HG02981 (cell line): Measurements from ENCODE around the gene SYTL3.
"Not testable (repeated sequence)": the region's sequence is repeated elsewhere in the genome, so short reads cannot be mapped to it uniquely, and the experiment has no call there.

ENCODE experiments used
- ATAC-seq: cut with Tn5 transposase; IDR thresholded peaks from one replicate; pipeline ENCODE4 v1.9.1; 2021; ENCODE audit warnings: mild to moderate bottlenecking, moderate library complexity; ENCODE audit not compliant: unreplicated experiment

The SYTL3 gene

DNA sequence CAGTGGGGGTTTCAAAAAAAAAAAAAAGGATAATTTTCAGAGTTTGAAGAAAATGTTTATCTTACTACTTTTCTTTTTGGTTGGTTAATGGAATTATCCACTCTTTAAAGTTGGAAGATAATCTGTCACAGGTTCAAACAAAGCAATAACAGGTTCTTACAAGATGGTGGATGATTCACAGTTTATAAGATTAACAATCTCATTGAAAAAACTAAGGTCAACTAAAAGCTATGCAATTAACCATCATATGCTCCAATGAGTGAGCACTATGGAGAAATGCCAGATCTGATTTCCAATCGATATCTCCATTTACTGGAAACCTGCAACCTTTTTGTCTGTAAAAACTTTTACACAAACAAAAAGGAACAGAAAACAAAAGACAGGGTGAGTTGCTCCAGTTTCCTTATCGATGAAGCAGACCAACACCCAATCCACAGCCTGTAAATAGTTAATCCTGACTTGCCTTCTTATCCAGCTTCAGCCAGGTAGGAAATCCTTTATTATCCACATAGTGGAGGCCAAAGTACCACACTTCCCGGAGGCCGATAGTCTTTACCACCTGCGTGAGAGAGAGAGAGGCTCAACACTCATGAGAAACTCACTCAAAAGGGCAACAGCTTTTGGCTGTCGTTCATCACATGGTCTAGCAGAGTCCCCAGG, 136.9 kb downstream of the SYTL3 start:
- ATAC-seq = no peak

DNA sequence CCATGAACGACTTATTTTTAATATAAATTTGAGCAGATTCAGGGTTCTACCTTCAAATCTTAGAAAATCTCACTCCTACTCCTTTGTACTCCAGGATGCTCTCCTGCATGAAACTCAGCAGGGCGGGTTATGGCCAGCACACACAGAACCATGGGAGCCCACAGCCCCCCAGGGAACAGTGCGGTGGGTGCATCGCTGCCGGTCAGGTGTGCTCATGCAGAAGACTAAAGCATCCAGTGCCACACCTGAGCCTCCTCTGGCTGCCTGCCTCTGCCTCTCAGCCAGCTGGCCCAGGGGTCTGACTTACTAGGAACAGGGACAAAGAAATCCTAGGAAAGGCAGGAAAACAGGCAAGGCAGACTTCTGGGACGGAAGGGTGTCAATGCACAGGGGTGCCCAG, 137.5 kb downstream of the SYTL3 start:
- no peak for ATAC-seq

DNA sequence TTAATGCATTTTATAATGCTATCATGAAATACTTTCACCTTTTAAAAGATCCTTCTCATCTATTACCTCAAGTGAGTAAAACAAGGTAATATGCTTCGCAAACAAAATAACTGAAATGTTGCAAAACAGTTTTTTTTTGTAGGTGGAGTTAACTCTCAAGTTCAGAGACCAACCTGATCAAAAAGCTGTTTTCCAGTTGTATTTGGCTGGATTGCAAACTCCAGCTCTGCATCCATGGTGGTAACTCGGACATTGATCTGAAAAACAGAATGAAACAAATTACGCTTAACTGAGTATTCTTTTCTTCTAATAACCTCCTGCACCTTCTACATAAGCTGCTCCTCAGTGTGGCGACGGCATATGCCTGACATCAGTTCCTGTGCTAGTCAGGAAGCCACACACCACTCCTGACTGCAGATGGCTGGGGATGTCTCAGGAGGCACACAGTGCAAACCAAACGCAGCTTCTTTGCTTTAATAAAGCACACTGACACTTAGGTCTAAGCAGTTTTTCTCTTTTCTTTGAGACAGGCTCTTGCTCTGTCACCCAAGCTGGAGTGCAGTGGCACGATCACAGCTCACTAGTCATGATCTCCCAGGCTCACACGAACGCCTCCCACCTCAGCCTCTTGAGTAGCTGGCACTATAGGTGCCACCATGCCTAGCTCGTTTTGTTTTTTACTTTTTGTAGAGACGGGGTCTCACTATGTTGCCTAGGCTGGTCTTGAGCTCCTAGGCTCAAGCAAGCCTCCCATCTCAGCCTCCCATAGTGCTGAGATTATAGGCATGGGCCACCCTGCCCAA, 139.5 kb downstream of the SYTL3 start:
- ATAC-seq = no peak

DNA sequence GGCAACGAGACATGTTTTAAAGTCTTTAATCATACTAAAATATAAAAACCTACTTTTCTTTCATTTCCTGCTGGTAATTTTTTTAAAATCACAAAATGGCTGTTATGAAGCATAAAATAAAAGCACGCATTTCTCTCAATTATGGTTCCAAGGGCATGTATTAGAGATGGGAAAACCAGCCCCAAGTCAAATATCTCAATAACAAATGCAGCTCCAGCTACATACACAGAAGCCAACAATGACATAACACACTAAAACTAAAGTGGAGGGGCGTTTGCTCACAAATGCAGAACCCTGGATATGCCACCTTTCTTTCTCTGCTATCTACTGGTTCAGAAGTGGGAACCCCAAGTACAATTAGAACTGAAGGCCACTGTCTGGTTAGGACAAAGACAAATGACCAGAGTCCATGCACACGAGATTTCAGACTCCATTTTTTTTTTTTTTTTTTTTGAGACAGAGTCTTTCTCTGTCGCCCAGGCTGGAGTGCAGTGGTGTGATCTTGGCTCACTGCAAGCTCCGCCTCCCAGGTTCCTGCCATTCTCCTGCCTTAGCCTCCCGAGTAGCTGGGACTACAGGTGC, 141.5 kb downstream of the SYTL3 start:
- no peak for ATAC-seq

DNA sequence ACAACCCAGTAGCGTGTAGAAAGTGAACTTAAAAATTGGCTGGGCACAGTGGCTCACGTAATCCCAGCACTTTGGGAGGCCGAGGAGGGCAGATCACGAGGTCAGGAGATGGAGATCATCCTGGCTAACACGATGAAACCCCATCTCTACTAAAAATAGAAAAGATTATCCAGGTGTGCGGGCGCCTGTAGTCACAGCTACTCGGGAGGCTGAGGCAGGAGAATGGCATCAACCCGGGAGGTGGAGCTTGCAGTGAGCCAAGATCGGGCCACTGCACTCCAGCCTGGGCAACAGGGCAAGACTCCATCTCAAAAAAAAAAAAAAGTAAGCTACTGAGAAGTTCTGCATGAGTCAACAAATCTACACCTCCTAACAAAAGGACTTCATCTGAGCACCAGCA, 142.7 kb downstream of the SYTL3 start:
- not testable (repeated sequence) for ATAC-seq

DNA sequence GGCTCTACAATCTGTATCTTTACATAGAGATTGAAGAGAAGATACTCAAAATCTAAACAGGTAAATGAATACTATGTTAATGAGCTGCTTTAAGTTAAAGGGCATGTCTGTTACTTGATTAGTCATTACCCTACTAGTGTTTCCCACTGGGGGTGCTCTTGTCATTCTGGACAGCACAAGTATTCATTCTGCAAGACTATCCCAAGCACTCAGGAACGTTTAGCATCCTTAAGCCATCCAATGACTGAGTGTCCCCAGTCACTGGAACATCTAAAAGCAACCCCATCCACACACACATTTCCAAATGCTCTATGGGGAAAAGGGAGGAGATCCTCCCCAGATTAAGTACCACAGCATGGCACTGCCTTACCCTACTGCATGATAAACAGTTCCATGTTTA, 143.6 kb downstream of the SYTL3 start:
- peak; percentile 68 for ATAC-seq

DNA sequence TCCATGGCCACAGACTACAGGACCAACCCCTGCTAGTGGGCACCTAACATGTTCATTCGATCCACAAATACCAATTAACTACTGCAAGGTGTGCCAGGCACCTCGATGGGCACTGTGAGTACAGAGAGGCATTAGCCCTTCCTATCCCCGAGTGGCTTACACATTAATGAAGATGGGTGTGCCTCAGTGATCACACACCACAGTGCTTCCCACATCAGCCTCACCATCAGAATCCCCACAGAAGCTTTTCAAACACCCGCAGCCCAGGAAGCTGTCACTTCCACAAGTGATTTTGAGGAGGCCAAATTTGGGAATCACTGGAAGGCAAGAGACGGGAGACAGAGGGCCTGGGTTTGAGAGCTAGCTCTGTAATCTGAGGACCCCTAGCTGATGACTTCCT, 145.7 kb downstream of the SYTL3 start:
- ATAC-seq = no peak

DNA sequence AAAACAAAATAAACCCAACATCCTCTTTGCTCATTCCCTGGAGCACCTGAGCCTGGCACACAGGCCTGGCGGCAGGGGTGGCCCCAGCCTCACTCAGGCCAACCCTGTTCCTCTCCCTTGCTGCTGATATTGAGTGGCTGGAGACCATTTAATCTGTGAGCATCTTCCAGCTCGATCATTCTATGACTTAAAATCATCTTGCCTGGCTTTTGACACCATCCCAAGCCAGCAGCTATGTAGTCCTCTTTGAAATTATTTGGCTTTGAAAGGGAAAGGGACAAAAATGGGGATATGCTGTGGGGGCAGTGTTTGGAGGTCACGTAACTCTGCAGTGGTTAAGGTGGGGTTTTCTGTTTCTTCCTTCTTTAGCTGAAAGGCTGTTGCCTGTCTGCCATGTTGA, 146.5 kb downstream of the SYTL3 start:
- no peak for ATAC-seq

DNA sequence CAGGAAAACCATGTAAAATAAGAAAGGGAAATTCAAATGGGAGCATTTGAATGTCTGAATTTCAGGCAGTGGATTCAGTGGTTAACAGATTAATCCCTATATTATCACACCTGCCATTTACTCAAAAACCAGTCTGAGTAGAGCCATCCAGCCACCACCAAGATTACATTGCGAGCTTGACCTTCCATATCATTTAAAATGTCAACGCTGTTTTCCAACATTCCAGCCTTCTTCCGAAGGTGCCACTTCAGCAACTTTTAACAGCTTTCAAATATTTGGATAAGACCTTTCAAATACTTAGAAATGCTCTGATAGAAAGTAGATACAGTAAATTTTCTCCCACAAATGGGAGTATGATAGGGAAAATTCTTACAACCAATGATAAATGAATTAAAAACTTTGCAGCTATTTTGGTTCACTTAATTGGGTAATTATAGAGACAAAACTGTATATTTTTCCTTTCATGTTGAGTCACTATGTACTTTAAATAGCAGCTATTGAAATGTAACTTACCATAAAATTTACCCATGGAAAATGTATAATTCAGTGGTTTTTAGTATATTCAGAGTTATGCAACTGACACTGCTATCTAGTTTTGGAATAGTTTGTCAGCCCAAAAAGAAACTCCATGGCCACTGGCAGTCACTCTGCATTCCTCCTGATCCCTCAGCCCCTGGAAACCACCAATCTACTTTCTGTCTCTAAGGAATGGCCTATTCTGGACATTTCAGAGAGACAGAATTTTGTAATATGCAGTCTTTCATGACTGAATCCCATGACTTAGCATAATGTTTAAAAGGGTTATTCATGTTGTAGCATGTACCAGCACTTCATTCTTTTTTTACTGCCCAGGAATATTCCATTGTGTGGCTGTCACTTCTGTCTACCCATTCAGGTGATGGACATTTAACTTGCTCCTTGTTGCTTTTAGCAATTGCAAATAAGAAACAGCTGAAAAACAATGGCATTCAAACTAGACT, 147.8 kb downstream of the SYTL3 start:
- no peak for ATAC-seq

DNA sequence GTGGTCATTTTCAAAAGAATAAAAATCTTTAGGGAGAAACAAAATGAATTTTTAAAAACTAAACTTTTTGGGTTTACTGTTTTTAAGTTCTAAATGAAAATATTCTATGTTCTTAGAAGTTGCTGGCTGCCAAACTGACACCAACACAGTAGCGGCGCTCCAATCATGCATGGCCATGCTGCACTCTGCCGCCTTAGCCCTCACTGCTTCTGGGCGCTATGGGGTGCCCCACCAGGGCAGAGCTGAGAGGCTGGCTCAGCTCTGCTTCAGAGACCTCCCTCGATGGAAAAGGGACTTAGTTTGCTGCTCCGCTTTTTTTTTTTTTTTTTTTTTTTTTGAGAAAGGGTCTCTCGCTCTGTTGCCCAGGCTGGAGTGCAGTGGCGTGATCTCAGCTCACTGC, 148.5 kb downstream of the SYTL3 start:
- ATAC-seq = no peak

DNA sequence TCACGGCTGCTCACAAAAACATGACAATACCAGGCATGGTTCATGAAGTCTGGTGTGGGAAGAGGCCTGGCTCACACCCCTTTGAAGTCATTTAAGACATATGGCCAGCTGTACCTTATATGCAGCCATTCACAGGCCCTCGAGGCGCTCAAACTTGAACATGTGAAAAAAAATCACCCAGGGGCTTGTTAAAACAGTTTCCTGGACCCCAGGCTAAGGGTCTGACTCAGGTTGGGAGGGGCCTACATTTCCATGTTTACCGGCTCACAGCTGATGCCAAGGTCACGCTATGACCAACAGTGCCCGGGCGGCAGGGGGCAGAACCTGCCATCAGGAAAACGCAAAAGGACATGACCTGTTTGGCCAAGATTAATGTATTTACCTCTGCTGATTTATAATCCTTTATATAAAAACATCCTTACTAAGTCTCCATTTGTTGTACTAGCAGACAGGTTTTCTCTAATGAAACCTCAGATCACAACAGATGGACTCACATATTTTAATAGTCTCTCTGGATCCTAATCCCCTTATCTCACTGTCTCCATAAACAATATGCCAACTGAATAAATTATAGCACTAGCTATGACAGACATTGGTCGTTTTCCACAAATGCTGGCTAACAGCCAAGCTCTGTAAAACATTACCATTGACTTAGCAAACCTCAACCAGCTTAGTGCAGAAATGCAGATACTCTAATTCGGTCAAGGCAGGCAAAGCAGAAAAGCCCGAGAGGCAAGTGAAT, 149.4 kb downstream of the SYTL3 start:
- no peak for ATAC-seq

DNA sequence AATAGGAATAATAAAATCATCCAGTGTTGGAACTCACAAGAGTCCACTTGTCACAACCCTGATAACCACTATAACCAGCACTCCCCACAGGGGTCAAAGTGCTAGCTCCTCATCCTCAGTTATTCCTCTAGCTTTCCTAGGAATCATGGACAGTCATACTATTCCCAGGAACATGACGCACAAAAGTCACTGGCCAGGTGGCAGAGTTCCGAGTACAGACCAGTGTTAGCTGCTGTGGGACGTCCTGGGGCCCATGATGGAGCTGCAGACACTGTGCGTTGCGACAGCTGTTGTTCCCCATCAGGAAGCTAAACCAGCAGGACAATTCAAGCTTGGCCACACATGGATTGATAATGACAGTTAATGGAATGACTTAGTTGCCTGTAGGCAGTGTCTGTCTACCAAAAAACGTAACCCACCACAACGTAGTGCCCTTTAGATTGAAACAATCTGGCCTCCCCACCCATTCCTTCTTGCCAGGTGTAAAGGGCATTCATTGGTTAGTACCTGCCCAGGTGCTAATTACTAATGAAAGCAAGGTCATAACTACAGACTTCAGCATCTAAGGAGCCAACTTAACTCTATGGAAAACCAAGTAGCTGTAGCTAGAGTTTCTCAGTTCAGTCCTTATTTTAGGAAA, 151.9 kb downstream of the SYTL3 start:
- ATAC-seq = no peak

DNA sequence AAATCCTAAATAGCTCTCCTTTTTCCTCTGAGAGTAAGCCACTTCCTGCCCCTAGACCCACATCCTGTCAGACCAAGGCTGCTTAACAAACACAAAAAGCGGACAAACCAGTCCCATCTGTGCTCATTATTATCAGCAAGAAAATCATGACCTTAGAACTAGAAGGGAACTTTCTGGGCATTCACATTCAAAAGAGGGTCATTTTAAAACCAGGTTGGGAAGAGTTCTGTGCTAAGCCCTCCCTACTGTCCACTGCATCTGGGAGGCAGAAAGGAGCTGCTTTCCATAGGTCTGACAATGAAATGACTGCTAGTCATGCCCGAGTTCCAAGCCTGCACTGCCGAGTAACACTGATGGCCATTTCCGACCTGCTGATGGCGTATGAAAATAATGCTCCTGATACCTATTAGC, 153.9 kb downstream of the SYTL3 start:
- peak; percentile 73 for ATAC-seq

DNA sequence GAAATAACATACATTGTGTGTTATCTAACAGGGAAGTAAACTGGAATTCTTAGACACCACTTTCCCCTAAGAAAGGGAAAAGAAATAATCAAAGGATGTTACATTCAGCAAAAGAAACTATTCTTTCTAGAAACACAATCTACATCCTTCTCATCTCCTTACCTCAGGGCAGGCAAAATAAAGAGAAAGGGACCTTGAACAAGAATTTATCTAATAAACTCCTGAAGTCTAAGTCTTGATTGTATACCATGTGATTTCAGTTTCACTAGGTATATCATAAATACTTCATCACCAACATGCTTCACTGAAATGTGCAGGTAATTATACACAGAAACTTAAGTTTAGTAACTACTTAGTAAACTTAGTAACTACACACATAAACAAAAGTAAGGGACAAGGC, 154.4 kb downstream of the SYTL3 start:
- no peak for ATAC-seq

DNA sequence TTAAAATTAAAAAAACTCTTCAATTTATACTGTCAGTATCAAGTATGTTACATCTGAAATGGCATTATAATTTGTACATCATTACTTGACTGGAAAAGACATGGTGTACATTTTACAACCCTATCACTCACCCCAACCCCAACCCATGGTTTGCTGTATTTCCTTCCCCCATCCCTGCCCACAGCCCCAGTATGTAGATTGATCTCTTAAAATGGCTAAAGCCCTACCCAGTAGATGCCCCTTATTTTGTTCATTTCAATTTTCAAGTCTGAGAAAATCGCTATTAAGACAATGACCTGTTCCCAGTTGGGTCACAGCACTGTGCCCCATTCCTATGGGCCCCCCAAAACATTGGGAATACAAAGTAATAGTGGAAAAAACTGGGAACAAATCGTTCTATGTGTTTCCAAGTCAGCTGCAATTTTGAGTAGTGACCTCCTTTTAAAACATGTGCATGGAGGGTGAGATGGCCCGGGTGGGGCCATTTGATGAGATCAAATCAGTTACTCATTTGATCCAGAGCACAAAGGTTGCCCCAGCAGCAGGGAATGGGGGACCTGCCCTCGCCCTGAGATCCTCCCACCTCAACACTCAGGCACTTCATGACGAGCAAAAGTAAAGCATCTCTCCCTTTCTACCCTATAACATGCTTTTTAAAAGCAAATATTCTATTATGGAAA, 156.0 kb downstream of the SYTL3 start:
- no peak for ATAC-seq

DNA sequence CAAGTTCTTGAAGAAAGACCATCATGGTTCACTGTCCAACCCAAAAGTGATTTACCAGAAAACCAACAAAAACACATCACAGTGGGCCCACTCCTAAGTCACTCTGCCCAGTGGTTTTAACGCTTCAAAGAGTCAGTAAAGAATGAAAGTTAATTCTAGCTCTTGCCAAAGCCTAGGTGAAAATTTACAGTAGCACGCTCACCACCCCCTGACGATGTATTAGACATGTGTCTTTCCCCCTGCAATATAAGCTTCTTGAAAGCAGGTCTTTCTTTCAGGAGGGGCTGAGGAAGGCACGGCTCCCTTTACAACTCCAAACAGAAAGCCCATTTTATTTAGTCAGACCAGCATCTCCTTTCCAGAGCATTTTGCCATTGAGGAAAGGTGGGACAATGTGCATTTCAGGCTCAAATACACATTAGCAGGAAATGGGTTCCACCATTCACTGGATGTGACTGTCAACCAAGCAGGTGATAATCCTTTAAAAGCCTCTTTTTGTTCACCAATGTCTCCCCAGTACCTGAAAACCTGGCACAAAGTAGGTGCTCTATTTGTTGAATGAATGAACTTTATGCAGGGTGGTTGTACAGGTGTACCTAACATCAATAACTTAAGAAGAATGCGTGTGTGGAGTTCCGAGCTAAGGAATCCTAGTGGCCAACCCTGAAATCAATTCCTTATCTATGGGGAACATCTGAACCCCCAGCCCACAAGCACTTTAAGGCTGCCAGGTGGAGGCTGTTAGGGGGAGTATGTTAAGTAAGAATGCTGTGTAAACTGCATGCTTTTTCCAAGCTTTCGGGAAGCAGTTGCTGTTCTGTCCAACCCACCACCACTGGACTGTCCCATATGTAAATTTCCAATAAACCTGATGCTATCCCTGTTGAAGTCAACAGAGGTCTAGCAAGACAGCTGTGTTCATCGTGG, 157.9 kb downstream of the SYTL3 start:
- ATAC-seq = no peak

DNA sequence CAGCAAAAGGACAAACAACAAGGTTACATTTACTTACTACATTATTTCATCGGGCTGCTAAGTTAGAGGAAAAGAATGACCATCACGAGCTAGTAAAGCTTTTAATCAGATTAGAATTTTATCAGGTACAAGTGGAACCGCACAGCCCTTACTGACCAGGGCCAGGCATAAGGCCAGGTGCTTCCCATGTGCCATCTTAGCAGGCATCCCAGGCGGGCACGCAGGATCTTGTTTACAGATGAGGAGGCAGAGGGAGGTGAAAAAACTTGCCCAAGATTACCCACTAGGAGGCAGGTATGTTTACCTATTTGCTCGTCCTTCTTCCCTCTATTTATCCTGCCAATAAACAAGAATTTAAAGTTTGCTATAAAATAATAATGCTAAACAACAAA, 158.6 kb downstream of the SYTL3 start:
- no peak for ATAC-seq

DNA sequence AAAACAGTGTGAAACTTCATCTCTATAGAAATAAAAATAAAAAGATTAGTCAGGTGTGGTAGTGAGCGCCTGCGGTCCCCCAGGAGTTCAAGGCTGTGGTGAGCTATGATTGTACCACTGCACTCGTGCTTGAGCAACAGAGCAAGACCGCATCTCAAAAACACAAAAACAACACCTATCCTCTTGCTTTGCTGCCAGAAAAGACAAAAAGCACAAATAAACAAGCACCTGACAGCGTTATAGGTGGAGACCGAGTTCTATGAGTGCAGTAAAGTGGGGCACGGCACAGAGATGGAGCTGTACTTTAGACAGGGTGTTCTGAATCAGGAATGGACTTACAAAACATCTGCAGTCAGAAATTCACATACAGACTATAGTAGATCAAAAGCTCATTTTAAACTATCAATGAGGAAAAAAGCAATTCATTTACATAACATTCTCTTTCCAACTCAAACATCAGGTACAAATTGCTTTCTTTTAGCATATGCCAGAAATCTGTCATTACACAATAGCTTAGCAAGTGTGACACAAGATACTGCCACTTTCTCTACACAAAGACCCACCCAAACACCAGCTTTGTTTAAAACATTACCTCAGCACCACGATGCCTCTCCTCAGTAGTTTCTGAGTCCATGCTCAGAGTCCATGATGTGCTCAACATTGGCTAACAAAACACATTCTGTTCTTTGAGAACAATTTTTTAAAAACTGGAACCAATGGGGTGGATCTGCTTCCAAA, 159.3 kb downstream of the SYTL3 start:
- peak; percentile 65 for ATAC-seq
